ENCODE results near the gene CHD3.
A peak's percentile ranks its signal among the peaks of the same experiment; 100 is the strongest.

The CHD3 gene

GRCh38 chr17:7894226-7894625, 5.6 kb downstream of the CHD3 start:
- DNase-seq (ENCODE audit: low read depth) = no peak

- no peak for DNase-seq (ENCODE audit: low read depth)
These were observed 6.3 kb downstream of the CHD3 start for GRCh38 chr17:7894866-7895265.

- no peak for DNase-seq (ENCODE audit: low read depth)
These were observed 8.5 kb downstream of the CHD3 start for GRCh38 chr17:7897090-7897489.

GRCh38 chr17:7897773-7898172, 9.2 kb downstream of the CHD3 start:
- peak; percentile 56 for DNase-seq (ENCODE audit: low read depth)

- DNase-seq (ENCODE audit: low read depth) = no peak
These were observed 14.8 kb downstream of the CHD3 start for GRCh38 chr17:7903154-7904103.

- no peak for DNase-seq (ENCODE audit: low read depth)
These were observed 20.5 kb downstream of the CHD3 start for GRCh38 chr17:7909089-7909488.

- DNase-seq (ENCODE audit: low read depth) = no peak
These were observed 21.7 kb downstream of the CHD3 start for GRCh38 chr17:7910281-7910680.

GRCh38 chr17:7910711-7911110, 22.1 kb downstream of the CHD3 start:
- DNase-seq (ENCODE audit: low read depth) = no peak

GRCh38 chr17:7911116-7911515, 22.5 kb downstream of the CHD3 start:
- no peak for DNase-seq (ENCODE audit: low read depth)

- DNase-seq (ENCODE audit: low read depth) = peak; percentile 79
These were observed 24.4 kb downstream of the CHD3 start for GRCh38 chr17:7912927-7913524.

GRCh38 chr17:7915179-7915610, 26.6 kb downstream of the CHD3 start:
- no peak for DNase-seq (ENCODE audit: low read depth)

GRCh38 chr17:7915611-7916384, 27.2 kb downstream of the CHD3 start, which contains the start of gene RNF227:
Gene RNF227 (minus strand): TSS chr17:7916289. CDS start chr17:7916195, 94 bp downstream.
- peak; percentile 94 for DNase-seq (ENCODE audit: low read depth)

- DNase-seq (ENCODE audit: low read depth) = no peak
These were observed 27.7 kb downstream of the CHD3 start for GRCh38 chr17:7916385-7916682.

- DNase-seq (ENCODE audit: low read depth) = no peak
These were observed 28.2 kb downstream of the CHD3 start for GRCh38 chr17:7916808-7917207.

GRCh38 chr17:7922269-7922844, 33.8 kb downstream of the CHD3 start:
- DNase-seq (ENCODE audit: low read depth) = no peak

GRCh38 chr17:7922845-7923628, 34.4 kb downstream of the CHD3 start:
- no peak for DNase-seq (ENCODE audit: low read depth)

GRCh38 chr17:7927596-7927995, 39.0 kb downstream of the CHD3 start:
- no peak for DNase-seq (ENCODE audit: low read depth)

GRCh38 chr17:7929158-7930023, 40.8 kb downstream of the CHD3 start, which contains the start of gene KCNAB3:
Gene KCNAB3 (minus strand): TSS chr17:7929856. CDS start chr17:7929435, 421 bp downstream.
- no peak for DNase-seq (ENCODE audit: low read depth)

GRCh38 chr17:7930841-7931631, 42.4 kb downstream of the CHD3 start:
- no peak for DNase-seq (ENCODE audit: low read depth)
